Astrocyte of the cerebellum (primary cell): ENCODE results near the gene IDUA.

Experiments used
- DNase-seq: peaks from one replicate; pipeline ENCODE4 v3.0.0-alpha.2; 2011; ENCODE audit warnings: low read depth
- H3K4me3 ChIP-seq: 2 replicates; pipeline ENCODE4 v1.5.1; 2011; ENCODE audit warnings: mild to moderate bottlenecking, low read depth, low read length, moderate library complexity
- in situ Hi-C: cut with HindIII; loops from 2 replicates; pipeline ENCODE4 v1.10.0; 2017; ENCODE audit warnings: low sequenced_read_pairs
- TF ChIP-seq, protein P1 (sequence below): IDR thresholded peaks from 2 replicates; pipeline ENCODE4 v1.5.1; 2012; ENCODE audit warnings: low read length, low read depth, moderate library complexity, mild to moderate bottlenecking; ENCODE audit errors: missing control alignments

The IDUA gene

DNA sequence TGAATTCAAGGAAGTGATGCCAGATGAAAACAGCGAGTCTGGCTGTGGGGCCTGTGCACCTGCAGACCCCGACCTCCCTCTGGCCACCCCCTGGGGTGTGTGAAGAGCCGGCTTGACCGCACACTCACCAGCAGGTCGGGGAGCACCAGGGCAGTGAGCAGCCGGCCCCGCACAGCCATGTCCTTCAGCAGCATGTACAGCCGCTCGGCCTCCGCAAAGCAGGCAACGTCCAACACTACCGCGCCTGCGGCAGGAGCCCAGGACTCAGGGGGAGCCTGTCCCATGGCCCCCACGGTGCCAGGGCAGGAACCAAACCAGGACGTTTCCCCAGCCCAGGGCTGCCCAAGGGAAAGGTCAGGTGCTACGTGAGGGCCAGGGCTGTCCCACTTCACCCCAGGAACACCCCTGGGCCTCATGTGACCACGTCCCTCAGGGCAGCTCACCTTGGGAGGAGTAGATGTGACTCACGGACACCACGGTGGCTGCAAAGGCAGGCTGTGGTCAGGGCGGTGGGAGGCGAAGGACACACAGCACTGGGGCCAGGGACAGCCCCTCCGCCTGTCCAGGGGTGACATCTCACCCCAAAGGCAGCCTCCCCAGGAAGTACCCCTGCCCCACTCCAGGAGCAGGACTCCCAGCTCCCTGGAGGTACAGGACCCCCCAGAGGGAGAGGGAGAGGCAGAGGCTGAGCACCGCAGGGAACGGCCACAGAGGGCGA is 21.6 kb upstream of the IDUA start:
- in situ Hi-C loops: no loop called here
- no peak overlapping the region for H3K4me3 ChIP-seq
- TF ChIP-seq, protein P1, sequence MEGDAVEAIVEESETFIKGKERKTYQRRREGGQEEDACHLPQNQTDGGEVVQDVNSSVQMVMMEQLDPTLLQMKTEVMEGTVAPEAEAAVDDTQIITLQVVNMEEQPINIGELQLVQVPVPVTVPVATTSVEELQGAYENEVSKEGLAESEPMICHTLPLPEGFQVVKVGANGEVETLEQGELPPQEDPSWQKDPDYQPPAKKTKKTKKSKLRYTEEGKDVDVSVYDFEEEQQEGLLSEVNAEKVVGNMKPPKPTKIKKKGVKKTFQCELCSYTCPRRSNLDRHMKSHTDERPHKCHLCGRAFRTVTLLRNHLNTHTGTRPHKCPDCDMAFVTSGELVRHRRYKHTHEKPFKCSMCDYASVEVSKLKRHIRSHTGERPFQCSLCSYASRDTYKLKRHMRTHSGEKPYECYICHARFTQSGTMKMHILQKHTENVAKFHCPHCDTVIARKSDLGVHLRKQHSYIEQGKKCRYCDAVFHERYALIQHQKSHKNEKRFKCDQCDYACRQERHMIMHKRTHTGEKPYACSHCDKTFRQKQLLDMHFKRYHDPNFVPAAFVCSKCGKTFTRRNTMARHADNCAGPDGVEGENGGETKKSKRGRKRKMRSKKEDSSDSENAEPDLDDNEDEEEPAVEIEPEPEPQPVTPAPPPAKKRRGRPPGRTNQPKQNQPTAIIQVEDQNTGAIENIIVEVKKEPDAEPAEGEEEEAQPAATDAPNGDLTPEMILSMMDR: no peak
- DNase-seq: no peak

DNA sequence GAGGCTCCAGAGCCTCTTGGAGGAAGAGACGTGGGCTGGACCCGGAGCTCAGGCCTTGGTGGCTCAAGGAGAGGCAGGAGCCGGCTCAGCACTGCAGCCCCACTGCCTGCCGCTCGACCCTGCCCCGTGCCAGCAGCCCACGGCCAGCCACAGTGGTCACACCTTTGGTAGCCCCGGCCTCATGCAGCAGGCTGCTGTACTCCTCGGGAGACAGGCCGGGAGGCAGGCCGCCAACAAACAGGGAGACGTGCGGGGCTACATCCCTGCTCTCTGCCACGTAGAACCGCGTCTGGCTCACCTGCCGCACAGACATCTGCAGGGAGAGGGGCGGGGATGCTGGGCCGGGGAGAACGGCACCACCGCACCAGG is 21.1 kb upstream of the IDUA start:
- DNase-seq: no peak
- in situ Hi-C loops: no loop called here
- TF ChIP-seq, protein P1: no peak
- no peak overlapping the region for H3K4me3 ChIP-seq

DNA sequence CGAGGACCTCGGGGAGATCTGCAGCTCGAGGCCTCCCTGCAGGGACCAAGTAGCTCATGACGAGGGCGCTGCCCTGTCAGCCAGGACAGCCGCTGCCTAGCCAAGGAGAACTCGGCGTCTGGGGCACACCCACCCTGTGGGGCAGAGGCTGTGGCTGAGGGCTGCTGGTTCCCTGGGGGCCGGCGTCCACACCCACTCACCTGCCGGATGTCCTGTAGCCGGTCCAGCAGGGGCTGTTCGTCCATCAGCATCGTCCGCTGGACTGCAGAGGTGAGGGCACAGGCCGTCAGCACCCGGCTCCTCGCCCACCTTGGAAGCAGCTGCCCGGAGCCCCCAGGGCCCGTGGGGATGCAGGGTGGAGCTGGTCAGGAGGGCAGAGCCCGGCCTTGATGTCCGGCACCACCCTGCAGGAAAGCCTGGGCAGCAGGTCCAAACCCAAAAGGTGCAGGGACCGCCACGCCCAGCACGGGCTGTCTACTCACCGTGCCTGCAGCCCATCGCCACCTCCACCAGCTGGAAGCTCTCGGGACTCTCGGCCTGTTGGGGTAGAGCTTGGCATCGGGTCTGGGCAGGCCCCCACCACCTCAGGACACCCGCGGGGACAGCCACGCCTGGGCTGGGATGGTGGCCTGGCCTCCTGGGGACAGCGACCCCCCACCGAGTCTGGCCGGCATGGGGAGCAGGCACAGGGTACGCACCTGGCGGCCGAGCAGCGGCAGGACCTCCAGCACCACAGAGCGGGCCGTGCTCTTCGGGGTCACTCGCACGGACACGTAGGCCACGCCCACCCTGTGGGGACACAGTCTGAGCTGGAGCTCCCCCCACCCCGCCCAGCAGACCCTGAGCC is 20.4 kb upstream of the IDUA start:
- TF ChIP-seq, protein P1: no peak
- H3K4me3 ChIP-seq: no peak overlapping the region
- in situ Hi-C loops: no loop called here
- no peak for DNase-seq

DNA sequence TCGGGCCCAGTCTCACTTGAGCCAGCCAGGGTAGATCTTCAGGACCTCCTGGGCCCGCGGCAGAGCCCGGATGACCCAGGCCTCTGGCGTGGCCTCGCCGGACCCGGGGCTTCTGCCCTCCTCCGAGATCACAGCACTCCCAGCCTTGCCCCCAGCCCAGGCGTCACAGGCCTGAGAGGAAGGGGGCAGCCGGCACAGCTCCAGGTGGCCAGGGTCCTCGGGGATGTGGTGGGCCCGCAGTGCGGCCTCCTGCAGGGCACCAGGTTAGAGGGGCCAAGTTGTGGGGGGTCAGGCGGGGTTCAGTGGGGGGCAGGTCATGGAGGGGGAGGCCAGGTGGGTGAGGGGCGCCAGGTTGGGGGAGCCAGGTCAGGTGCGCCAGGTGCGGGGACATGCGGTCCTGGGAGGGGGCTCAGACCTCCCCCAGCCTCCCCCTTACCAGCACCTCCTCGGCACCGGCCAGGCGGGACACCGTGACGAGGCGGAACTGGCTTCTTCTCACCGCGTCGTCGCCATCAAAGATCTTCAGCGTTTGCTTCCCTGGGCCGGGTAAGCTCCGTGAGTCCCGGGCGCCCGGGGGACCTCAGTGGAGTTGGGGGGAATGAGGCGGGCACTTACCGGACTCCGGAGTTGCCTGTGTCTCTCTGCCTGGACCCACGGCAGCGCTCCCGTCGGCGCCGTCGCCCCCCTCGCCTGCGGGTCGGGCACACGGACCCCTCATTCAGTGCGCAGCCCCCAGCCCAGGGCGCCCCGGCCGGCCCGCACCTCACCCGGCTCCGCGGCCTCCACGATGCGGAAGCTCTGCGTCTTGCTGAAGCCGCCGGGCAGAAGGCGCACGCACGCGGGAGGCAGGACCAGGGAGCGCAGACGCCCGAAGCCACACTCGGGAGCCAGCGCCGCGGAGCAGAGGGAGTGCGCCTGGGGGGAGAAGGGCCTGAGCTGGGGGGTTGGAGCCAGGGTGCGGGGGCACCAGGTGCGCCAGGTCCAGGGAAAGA is 19.4 kb upstream of the IDUA start:
- H3K4me3 ChIP-seq: no peak overlapping the region
- TF ChIP-seq, protein P1: no peak
- no peak for DNase-seq
- in situ Hi-C loops: no loop called here

DNA sequence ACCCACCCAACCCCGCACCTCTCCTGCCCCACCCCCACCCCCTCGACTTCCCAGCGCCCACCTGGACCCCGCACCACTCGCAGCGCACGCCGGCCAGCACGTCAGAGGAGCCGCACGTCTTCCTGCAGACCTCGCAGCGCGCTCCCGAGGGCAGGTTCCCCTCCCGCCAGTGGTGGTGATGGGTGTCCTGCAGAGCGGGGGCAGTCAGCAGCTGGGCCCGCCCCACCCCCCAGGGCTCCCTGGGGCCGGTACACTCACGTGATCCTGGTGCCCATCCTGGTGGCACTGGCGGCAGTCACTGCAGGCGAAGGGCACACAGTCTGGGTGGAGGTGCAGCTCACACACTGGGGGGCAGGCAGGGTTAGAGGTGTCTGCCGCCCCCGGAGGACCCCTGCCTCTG is 18.6 kb upstream of the IDUA start:
- no peak for DNase-seq
- in situ Hi-C loops: no loop called here
- no peak overlapping the region for H3K4me3 ChIP-seq
- TF ChIP-seq, protein P1: no peak
